Measurements from ENCODE around the gene TLR2.

DNA sequence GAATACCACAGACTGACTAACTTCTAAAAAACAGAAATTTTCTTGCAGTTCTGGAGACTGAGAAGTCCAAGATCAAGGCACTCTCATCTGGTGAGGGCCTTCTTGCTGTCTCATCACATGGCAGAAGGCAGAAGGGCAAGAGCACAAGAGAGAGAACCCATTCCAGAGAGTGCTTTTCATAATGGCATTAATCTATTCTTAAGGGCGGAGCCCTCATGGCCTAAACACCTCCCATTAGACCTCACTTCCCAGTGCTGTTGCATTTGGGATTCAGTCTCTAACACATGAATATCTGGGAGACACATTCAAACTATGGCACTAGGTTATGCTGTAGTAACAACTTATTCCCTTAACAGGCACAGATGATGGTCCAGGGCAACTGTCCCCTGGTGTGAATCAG is 37.1 kb upstream of the TLR2 start:
- no peak for TF ChIP-seq POLR2AphosphoS5 (IDR thresholded peaks at IDR 0.05)
- TF ChIP-seq POLR2A (IDR thresholded peaks at IDR 0.05) = no peak
- TF ChIP-seq CTCF (IDR thresholded peaks at IDR 0.05) = no peak

Data from suprapubic skin (tissue), 4 donors.